ENCODE measurements around the gene COLEC11.

The COLEC11 gene

DNA sequence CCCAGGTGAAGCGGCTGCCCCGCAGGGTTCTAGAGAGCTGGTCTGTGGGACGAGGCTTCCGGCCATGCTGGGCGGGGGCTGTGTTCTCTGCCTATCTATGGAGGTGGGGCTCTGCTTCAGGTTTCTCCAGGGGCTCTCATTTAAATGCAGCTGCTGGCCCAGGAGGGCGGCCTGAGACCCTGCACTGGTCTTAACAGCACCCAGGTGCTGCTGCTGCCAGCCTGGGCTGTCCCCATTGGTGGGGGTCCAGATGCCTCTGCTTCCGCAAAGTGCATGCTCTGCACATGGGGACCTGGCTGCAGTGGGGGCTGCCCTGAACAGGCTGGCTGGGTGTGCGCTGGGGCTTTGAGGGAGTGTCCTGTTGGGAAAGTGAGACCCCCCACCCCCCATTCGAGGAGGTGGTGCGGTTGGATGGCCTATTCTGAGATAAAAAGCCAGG, 33.3 kb downstream of the COLEC11 start:
- H3K27ac ChIP-seq, result no peak overlapping the region
- TF ChIP-seq ZFX (IDR thresholded peaks at IDR 0.05), result no peak
- TF ChIP-seq, protein P1, sequence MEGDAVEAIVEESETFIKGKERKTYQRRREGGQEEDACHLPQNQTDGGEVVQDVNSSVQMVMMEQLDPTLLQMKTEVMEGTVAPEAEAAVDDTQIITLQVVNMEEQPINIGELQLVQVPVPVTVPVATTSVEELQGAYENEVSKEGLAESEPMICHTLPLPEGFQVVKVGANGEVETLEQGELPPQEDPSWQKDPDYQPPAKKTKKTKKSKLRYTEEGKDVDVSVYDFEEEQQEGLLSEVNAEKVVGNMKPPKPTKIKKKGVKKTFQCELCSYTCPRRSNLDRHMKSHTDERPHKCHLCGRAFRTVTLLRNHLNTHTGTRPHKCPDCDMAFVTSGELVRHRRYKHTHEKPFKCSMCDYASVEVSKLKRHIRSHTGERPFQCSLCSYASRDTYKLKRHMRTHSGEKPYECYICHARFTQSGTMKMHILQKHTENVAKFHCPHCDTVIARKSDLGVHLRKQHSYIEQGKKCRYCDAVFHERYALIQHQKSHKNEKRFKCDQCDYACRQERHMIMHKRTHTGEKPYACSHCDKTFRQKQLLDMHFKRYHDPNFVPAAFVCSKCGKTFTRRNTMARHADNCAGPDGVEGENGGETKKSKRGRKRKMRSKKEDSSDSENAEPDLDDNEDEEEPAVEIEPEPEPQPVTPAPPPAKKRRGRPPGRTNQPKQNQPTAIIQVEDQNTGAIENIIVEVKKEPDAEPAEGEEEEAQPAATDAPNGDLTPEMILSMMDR (conservative IDR thresholded peaks at IDR 0.05), result no peak

DNA sequence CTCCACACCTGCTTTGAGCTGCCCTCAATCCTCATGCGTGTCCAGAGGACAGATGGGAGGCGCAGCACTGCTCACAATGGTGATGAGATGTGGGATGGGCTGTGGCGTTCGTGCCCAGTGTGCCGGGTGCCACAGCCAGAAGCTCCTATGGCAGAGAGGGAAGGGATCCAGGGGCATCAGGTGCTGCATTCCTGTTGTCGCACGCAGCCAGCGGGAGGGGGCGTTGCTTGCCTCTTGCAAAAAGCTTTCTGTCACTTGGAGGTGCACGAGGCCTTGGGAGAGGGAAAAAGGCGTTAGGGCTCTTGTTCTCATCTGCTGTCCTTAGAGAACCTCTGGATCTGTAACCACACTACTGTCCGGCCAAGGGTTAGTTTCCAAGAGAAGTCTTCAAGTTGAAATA, 33.9 kb downstream of the COLEC11 start:
- H3K27ac ChIP-seq, result no peak overlapping the region
- TF ChIP-seq, protein P1 (conservative IDR thresholded peaks at IDR 0.05), result peak; percentile 33
- no peak for TF ChIP-seq ZFX (IDR thresholded peaks at IDR 0.05)

DNA sequence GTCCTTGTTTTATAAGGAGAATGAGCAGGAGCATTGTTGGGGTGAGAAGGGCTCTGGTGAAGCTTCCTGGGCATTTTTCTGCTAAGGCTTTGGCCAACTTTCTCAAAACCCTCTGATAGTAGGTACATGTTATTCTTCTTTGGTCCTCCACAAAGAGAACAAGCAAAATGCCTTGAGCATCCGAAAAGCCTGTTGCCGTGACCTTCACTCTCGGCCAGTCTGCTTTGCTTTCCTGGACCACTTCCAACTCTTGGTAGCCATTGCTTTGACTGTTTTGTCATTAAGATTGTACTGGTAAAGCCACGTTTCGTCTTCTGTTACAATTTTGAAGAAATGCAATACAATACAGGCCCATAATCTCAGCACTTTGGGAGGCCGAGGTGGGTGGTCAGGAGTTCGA, 35.7 kb downstream of the COLEC11 start:
- TF ChIP-seq, protein P1 (conservative IDR thresholded peaks at IDR 0.05), result no peak
- TF ChIP-seq ZFX (IDR thresholded peaks at IDR 0.05), result no peak
- H3K27ac ChIP-seq, result no peak overlapping the region

DNA sequence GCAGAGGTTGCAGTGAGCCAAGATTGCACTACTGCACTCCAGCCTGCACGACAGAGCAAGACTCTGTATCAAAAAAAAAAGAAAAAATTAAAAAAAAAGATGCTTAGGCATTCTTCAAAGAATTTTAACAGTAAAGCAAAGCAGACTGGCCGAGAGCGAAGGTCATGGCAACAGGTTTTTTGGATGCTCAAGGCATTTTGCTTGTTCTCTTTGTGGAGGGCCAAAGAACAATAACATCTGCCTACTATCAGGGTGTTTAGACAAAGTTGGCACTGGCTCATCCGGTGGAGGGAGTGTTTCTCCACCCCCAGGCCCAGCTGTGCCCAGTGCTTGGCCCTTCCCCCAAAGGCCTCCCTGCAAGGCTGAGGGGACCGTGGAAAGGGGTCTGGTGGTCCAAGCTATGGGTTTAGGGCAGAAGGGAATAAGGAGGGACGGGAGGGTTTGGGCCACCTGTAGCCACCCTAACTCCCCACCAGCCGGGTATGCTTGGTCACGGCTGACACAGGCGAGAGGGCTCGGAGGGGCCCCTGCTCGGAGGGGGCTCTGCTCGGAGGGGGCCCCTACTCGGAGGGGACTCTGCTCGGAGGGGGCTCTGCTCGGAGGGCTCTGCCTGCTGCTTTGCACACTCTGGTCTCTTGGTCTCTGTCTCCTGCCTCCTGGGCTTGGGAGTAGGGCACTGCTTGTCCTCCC, 36.4 kb downstream of the COLEC11 start:
- no peak overlapping the region for H3K27ac ChIP-seq
- TF ChIP-seq, protein P1 (conservative IDR thresholded peaks at IDR 0.05), result no peak

DNA sequence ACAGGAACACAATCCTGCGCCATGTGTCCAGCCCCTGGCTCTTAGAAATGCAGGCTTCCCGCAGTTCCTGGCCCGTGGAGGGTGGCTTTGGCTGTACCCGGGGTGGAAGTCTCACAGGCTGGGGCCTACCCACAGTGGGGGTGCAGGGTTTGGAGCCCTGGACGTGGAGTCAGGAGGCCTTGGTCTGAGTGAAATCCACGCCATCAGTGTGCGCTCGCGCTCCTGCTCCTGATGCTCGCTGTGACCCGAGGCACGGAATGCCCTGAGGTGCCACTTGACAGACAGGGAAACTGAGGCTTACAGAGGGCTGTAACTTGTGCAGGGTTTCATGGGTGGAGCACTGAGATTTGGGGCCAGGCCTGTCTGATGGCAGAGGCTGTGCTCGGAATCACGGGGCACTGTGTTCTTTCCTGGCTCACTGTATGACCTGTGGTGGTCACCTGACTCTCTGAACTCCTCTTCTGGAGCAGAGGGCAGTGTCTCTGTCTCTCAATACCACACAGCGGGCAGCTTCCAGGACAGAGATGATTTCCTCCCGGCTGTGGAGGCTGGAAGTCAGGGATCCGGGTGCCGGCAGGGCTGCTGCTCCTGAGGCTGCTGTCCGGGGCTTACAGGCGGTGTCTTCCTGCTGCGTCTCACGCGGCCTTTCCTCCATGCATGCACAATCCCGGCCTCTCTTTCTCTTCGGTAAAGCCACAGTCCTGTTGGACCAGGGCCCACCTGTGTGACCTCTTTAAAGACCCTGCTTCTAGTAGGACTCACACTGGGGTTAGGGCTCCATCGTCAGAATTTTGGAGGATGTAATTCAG, 37.1 kb downstream of the COLEC11 start:
- TF ChIP-seq, protein P1 (conservative IDR thresholded peaks at IDR 0.05), result no peak
- TF ChIP-seq ZFX (IDR thresholded peaks at IDR 0.05), result no peak
- no peak overlapping the region for H3K27ac ChIP-seq

DNA sequence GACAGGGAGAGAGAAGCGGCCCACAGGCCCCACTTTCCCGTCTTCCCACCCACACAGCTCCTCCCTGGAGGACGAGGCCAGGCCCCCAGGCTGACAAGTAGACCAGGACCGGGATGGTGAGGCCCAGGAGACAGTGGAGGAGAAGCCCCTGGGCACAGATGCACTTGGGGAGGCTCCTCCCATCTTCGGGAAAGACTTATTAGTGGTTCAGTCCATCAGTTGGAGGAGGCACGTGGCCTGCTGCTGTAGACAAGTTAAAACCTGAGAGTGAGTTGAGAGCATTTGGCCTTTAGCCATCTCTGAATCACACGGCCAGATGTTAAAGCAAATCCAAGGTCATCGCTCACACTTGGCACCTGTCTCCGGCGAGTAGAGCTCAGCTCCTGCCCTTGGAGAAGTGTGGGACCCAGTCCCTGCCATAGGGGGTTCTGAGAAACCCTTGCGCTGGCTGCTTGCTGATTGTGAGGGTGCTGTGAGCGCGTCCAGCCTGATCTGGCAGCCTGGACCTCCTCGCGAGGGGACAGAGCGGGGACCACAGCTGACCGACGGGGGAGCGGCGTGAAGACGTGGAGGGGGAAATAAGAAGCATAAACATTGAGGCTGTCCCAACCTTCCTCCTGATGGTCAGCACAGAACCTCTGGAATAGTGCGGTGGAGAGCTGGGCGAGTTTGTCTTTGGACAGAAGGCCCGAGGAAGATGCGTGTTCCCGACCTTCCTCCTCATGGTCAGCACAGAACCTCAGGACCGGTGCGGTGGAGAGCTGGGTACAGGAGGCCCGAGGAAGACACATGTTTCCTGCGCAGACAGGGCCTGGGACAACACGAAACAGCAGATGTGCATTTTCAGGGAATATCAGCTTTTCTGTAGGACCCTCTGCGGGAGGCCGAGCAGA, 38.4 kb downstream of the COLEC11 start:
- H3K27ac ChIP-seq, result no peak overlapping the region
- TF ChIP-seq ZFX (IDR thresholded peaks at IDR 0.05), result no peak
- TF ChIP-seq, protein P1 (conservative IDR thresholded peaks at IDR 0.05), result no peak

Measured in C4-2B (cell line).